H1 (cell line): ENCODE measurements around the gene PNLIP. TPM values are rescaled to one million over a fixed set of nuclear protein-coding genes. Genes with fewer than 3 reads are reported as not detected.

Source experiments
- CTCF ChIA-PET: fragments of 300-600 bp; sonication (Branson Sonifier 250); formaldehyde crosslinking; loops from one replicate; lab custom pipeline; 2021; ENCODE audit not compliant: partially characterized antibody; lab: Charles Lee
- POLR2A ChIA-PET: fragments of 300-600 bp; sonication (Branson Sonifier 250); formaldehyde crosslinking; loops from one replicate; lab custom pipeline; 2021; ENCODE audit warnings: inconsistent platforms; ENCODE audit not compliant: partially characterized antibody; lab: Charles Lee
- DNase-seq, 2 experiments: peaks; one replicate each; pipeline versions ENCODE4 v3.0.0 to v3.0.0-alpha.2; 2010 to 2022; ENCODE audit warnings: low spot score in 2 of 2, low read depth in 1 of 2, mixed read lengths in 1 of 2
- FAIRE-seq: peaks from 2 replicates; lab custom pipeline; 2011; peaks lifted over from hg19 to GRCh38; lab: Jason Lieb, UNC
- H2AFZ ChIP-seq: 2 replicates; pipeline ENCODE4 v1.8.1; 2012; ENCODE audit warnings: low read length, inconsistent platforms
- H2AK5ac ChIP-seq: 2 replicates; pipeline ENCODE4 v1.6.1; 2013; ENCODE audit warnings: low read depth, low read length
- H2BK120ac ChIP-seq: replicated peaks from 2 replicates; pipeline ENCODE3; 2013; ENCODE audit warnings: low read depth, low read length, inconsistent platforms
- H2BK12ac ChIP-seq: 2 replicates; pipeline ENCODE4 v1.6.1; 2013; ENCODE audit warnings: low read depth, low read length
- H2BK15ac ChIP-seq: 2 replicates; pipeline ENCODE4 v1.6.1; 2013; ENCODE audit warnings: low read length
- H2BK20ac ChIP-seq: 2 replicates; pipeline ENCODE4 v1.6.1; 2013; ENCODE audit warnings: low read length
- H2BK5ac ChIP-seq: 2 replicates; pipeline ENCODE4 v1.6.1; 2013; ENCODE audit warnings: low read depth, low read length
- H3K14ac ChIP-seq: 2 replicates; pipeline ENCODE4 v1.6.1; 2013; ENCODE audit warnings: inconsistent platforms; ENCODE audit not compliant: insufficient read length
- H3K18ac ChIP-seq: 2 replicates; pipeline ENCODE4 v1.6.1; 2013; ENCODE audit warnings: low read length; ENCODE audit errors: extremely low read depth
- H3K23ac ChIP-seq: 2 replicates; pipeline ENCODE4 v1.6.1; 2013; ENCODE audit warnings: inconsistent platforms; ENCODE audit not compliant: insufficient read length
- H3K23me2 ChIP-seq: 2 replicates; pipeline ENCODE4 v1.6.1; 2013; ENCODE audit warnings: low read depth, low read length
- H3K27ac ChIP-seq: 2 replicates; pipeline ENCODE4 v1.6.1; 2011; ENCODE audit warnings: low read depth, low read length, inconsistent platforms
- H3K27me3 ChIP-seq, 4 experiments: replicated peaks in 1 of 4; 1 replicate in 1 of 4; 2 replicates in 3 of 4; pipeline versions ENCODE4 v1.6.1 to v1.8.1; 2011 to 2013; ENCODE audit warnings: low read length in 3 of 4, mild to moderate bottlenecking in 3 of 4, inconsistent platforms in 2 of 4, mixed read lengths in 2 of 4, moderate library complexity in 1 of 4; ENCODE audit not compliant: control insufficient read depth in 3 of 4, insufficient read depth in 3 of 4; ENCODE audit errors: extremely low read depth in 1 of 4
- H3K36me3 ChIP-seq, 4 experiments: 2 replicates each; pipeline versions ENCODE4 v1.6.1 to v1.8.1; 2011 to 2013; ENCODE audit warnings: mild to moderate bottlenecking in 4 of 4, low read length in 3 of 4, moderate library complexity in 2 of 4, control low read depth in 1 of 4, inconsistent platforms in 1 of 4; ENCODE audit not compliant: insufficient read depth in 4 of 4, control insufficient read depth in 2 of 4
- H3K4ac ChIP-seq: replicated peaks from 2 replicates; pipeline ENCODE3; 2013; ENCODE audit warnings: low read length, low read depth, mixed read lengths, inconsistent platforms; ENCODE audit not compliant: insufficient read length
- H3K4me1 ChIP-seq, 4 experiments: replicated peaks in 1 of 4; 1 replicate in 1 of 4; 2 replicates in 3 of 4; pipeline versions ENCODE4 v1.6.1 to v1.8.1; 2011 to 2013; ENCODE audit warnings: low read length in 3 of 4, inconsistent platforms in 2 of 4, mixed read lengths in 1 of 4; ENCODE audit not compliant: insufficient read depth in 4 of 4, control insufficient read depth in 3 of 4
- H3K4me2 ChIP-seq, 2 experiments: 2 replicates each; pipeline versions ENCODE4 v1.6.1 to v1.8.1; 2011 to 2013; ENCODE audit warnings: low read depth in 2 of 2, low read length in 2 of 2, control low read depth in 1 of 2, inconsistent platforms in 1 of 2, mild to moderate bottlenecking in 1 of 2; ENCODE audit not compliant: insufficient read depth in 1 of 2
- H3K4me3 ChIP-seq, 4 experiments: fragments of 200-600, 300-600 bp in 1 of 4; sonication (generic), shearing (Covaris generic), sonication (Bioruptor Twin) in 1 of 4; 2 replicates each; pipeline versions ENCODE4 v1.5.1 to v1.8.1; 2011 to 2016; ENCODE audit warnings: low read length in 4 of 4, low read depth in 3 of 4, control low read depth in 2 of 4, inconsistent platforms in 2 of 4, mild to moderate bottlenecking in 2 of 4, mixed read lengths in 1 of 4, moderate library complexity in 1 of 4; ENCODE audit not compliant: insufficient read depth in 2 of 4; ENCODE audit errors: extremely low read depth in 1 of 4
- H3K56ac ChIP-seq: replicated peaks from 2 replicates; pipeline ENCODE3; 2013; ENCODE audit warnings: low read depth, mild to moderate bottlenecking, mixed read lengths, low read length, inconsistent platforms; ENCODE audit not compliant: insufficient read length
- H3K79me1 ChIP-seq: 2 replicates; pipeline ENCODE4 v1.6.1; 2013; ENCODE audit warnings: low read depth, low read length, control low read depth
- H3K79me2 ChIP-seq, 2 experiments: 2 replicates each; pipeline versions ENCODE4 v1.6.1 to v1.8.1; 2012 to 2013; ENCODE audit warnings: low read length in 2 of 2, mild to moderate bottlenecking in 2 of 2, inconsistent platforms in 1 of 2; ENCODE audit not compliant: insufficient read depth in 2 of 2, control insufficient read depth in 1 of 2
- H3K9ac ChIP-seq, 4 experiments: replicated peaks in 1 of 4; 1 replicate in 1 of 4; 2 replicates in 3 of 4; pipeline versions ENCODE4 v1.6.1 to v1.8.1; 2011 to 2013; ENCODE audit warnings: low read depth in 3 of 4, low read length in 3 of 4, control low read depth in 2 of 4, mild to moderate bottlenecking in 2 of 4, moderate library complexity in 2 of 4, inconsistent platforms in 1 of 4; ENCODE audit errors: extremely low read depth in 1 of 4
- H3K9me3 ChIP-seq, 2 experiments: 2 replicates each; pipeline versions ENCODE4 v1.6.1 to v1.8.1; 2012 to 2013; ENCODE audit warnings: mild to moderate bottlenecking in 2 of 2, moderate library complexity in 2 of 2, control low read depth in 1 of 2, inconsistent platforms in 1 of 2, low read depth in 1 of 2, low read length in 1 of 2, mixed read lengths in 1 of 2; ENCODE audit not compliant: insufficient read depth in 2 of 2
- H4K20me1 ChIP-seq, 2 experiments: replicated peaks in 1 of 2; 2 replicates each; pipeline versions ENCODE3 to v1.8.1; 2011 to 2013; ENCODE audit warnings: inconsistent platforms in 2 of 2, low read length in 2 of 2, mild to moderate bottlenecking in 1 of 2; ENCODE audit not compliant: insufficient read depth in 2 of 2, control insufficient read depth in 1 of 2
- H4K5ac ChIP-seq: 2 replicates; pipeline ENCODE4 v1.6.1; 2013; ENCODE audit warnings: low read length, low read depth, mixed read lengths, inconsistent platforms; ENCODE audit not compliant: insufficient read length
- H4K8ac ChIP-seq: 2 replicates; pipeline ENCODE4 v1.8.0; 2013; ENCODE audit warnings: mild to moderate bottlenecking, moderate library complexity, low read length, inconsistent platforms; ENCODE audit not compliant: insufficient read depth; ENCODE audit errors: extremely low read depth
- H4K91ac ChIP-seq: replicated peaks from 2 replicates; pipeline ENCODE3; 2013; ENCODE audit warnings: low read length, mixed read lengths, inconsistent platforms; ENCODE audit not compliant: insufficient read length
- CTCF ChIP-seq, 3 experiments: IDR thresholded peaks; 1 replicate in 2 of 3; 2 replicates in 1 of 3; pipeline versions ENCODE4 v1.5.1 to v1.6.1; 2011; ENCODE audit warnings: low read length in 3 of 3, mild to moderate bottlenecking in 3 of 3, inconsistent platforms in 2 of 3, low read depth in 1 of 3, moderate library complexity in 1 of 3; ENCODE audit not compliant: insufficient read depth in 1 of 3; ENCODE audit errors: control extremely low read depth in 1 of 3
- GABPA ChIP-seq: IDR thresholded peaks from 2 replicates; pipeline ENCODE4 v1.6.1; 2011; ENCODE audit warnings: mild to moderate bottlenecking, low read length, moderate library complexity, borderline replicate concordance; ENCODE audit not compliant: insufficient read depth
- RAD21 ChIP-seq, 2 experiments: IDR thresholded peaks in 1 of 2; conservative IDR thresholded peaks in 1 of 2; 2 replicates each; pipeline ENCODE4 v1.6.1; 2011; ENCODE audit warnings: low read depth in 2 of 2, low read length in 2 of 2, improper control_type of control experiment in 1 of 2, inconsistent platforms in 1 of 2, mild to moderate bottlenecking in 1 of 2, moderate library complexity in 1 of 2
- WGBS, 2 experiments: shearing (Covaris generic) in 1 of 2; methylation state at CpG; one replicate each; pipeline versions ENCODE4 v1.1.6 to v1.1.7; 2013 to 2015; ENCODE audit warnings: low lambda C conversion rate in 2 of 2, mixed read lengths in 2 of 2, inconsistent platforms in 1 of 2, low coverage in 1 of 2, missing lambda C conversion rate in 1 of 2; ENCODE audit not compliant: insufficient replicate concordance in 2 of 2, insufficient coverage in 1 of 2, insufficient read length in 1 of 2; ENCODE audit errors: extremely low coverage in 1 of 2, missing lambda C conversion rate in 1 of 2; 5-methylcytosine and 5-hydroxymethylcytosine counted together
- polyA plus RNA-seq, 7 experiments: library from polyadenylated mRNA; depleted of rRNA in 3 of 7; stranded (reverse) in 5 of 7; unstranded in 2 of 7; fragments of >200 nt in 5 of 7; fragments of 200-250 nt in 2 of 7; gene quantifications; 1 replicate in 5 of 7; 2 replicates in 1 of 7; 4 replicates in 1 of 7; pipeline versions ENCODE4 v1.2.1 to v1.2.3, GENCODE V29; 2011 to 2013; ENCODE audit warnings: missing spikeins in 2 of 7, mixed read lengths in 2 of 7
- total RNA-seq: library from RNA; stranded (reverse); fragmentation: NEBNext Ultra II Directional; extraction: Animal tissue kit (Norgen Biotek cat#: 25700); gene quantifications from 2 replicates; pipeline ENCODE4 v1.2.1, GENCODE V29; 2021

Gene PNLIP
- total and polyA plus RNA-seq, 2 of the 8 experiments (the other 6 are each of a cell fraction or from before 2014, with no cell fraction given) = not detected

- no peak overlapping the region for H3K4ac ChIP-seq
- H3K79me2 ChIP-seq = no peaks in the 10 kb centered on the region
- H3K36me3 ChIP-seq = no peaks in the 10 kb centered on the region
- H3K27ac ChIP-seq = no peak overlapping the region
- no peak overlapping the region for H3K4me3 ChIP-seq
- CTCF ChIA-PET = interaction anchor here (1.0 to 2.0 kb wide), 9 partner anchors 10 to 106 kb away, joined by 3 to 6 read pairs (median 4); no protein-coding TSS in a partner anchor
- H3K14ac ChIP-seq = no peak overlapping the region
- no peak overlapping the region for H4K5ac ChIP-seq
- no peak overlapping the region for H3K18ac ChIP-seq
- POLR2A ChIA-PET = no interaction called here
- H3K9me3 ChIP-seq = no peaks in the 10 kb centered on the region
- H3K27me3 ChIP-seq = no peaks in the 10 kb centered on the region
- H4K8ac ChIP-seq = no peak overlapping the region; the same call in 1 of the 2 replicates
- no peak overlapping the region for H3K23ac ChIP-seq
- H2BK20ac ChIP-seq = no peak overlapping the region
- no peak overlapping the region for H4K91ac ChIP-seq
- no peaks in the 10 kb centered on the region for H3K23me2 ChIP-seq
- no peak overlapping the region for H2BK120ac ChIP-seq
- H3K9ac ChIP-seq = no peak overlapping the region
- no peak for FAIRE-seq
- TF ChIP-seq GABPA = no peak
- peak; percentile 24 to 47 (median 36) for TF ChIP-seq CTCF (IDR thresholded peaks at IDR 0.05; ENCODE audit: control extremely low read depth in 1 of 3, insufficient read depth in 1 of 3, low read depth in 1 of 3, low read length in 3 of 3)
- TF ChIP-seq RAD21 (IDR thresholded peaks at IDR 0.05 in 1 of 2, conservative IDR thresholded peaks at IDR 0.05 in 1 of 2; ENCODE audit: low read depth in 2 of 2, low read length in 2 of 2) = peak; percentile 51 to 61
- H3K79me1 ChIP-seq = no peaks in the 10 kb centered on the region
- H3K56ac ChIP-seq = no peak overlapping the region
- H2BK12ac ChIP-seq = no peak overlapping the region
- H4K20me1 ChIP-seq = no peaks in the 10 kb centered on the region
- WGBS, 2 experiments = 72% methylated on average over 3 of the region's 3 CpGs; no CpG with 5 or more reads in 1 of the 2 experiments
- H2AFZ ChIP-seq = no peak overlapping the region
- no peak overlapping the region for H2AK5ac ChIP-seq
- H2BK5ac ChIP-seq = no peak overlapping the region
- H3K4me1 ChIP-seq = no peaks in the 10 kb centered on the region
- H3K4me2 ChIP-seq = no peak overlapping the region
- DNase-seq = no peak
- no peak overlapping the region for H2BK15ac ChIP-seq
Observed at GRCh38 chr10:116511365-116511764, 34.4 kb upstream of the PNLIP start.
